MCF 10A (cell line): Measurements from ENCODE around the gene ZNF385A. TPM values are rescaled to one million over a fixed set of nuclear protein-coding genes. Genes with fewer than 3 reads are reported as not detected.
A peak's percentile ranks its signal among the peaks of the same experiment; 100 is the strongest.

ENCODE experiments used
- BruUV-seq: library from RNA; stranded (reverse); fragments of 400-500 nt; replicated peaks from 2 replicates; lab custom pipeline; 2021; lab: Mats Ljungman, UMichigan
- CTCF ChIA-PET: fragments of 300-600 bp; sonication (Branson Sonifier 250); formaldehyde crosslinking; extraction: SDS; loops from one replicate; lab custom pipeline; 2021; ENCODE audit warnings: antibody characterized with exemption, inconsistent platforms; lab: Yijun Ruan, JAX
- POLR2A ChIA-PET: fragments of 300-600, 350-650 bp; sonication (Branson Sonifier 250); formaldehyde crosslinking; extraction: SDS; loops from one replicate; lab custom pipeline; 2020; ENCODE audit warnings: antibody characterized with exemption, inconsistent platforms; lab: Yijun Ruan, JAX
- DNase-seq: peaks from one replicate; pipeline ENCODE4 v3.0.0-alpha.2; 2018; ENCODE audit not compliant: unreplicated experiment
- H3K27ac Mint-ChIP-seq: one replicate; pipeline ENCODE4 v1.8.0; 2022; ENCODE audit warnings: mild to moderate bottlenecking, low read depth, mixed read lengths; ENCODE audit not compliant: unreplicated experiment
- H3K27me3 Mint-ChIP-seq: one replicate; pipeline ENCODE4 v1.8.0; 2022; ENCODE audit warnings: mixed read lengths; ENCODE audit not compliant: insufficient read depth, unreplicated experiment
- H3K36me3 Mint-ChIP-seq: one replicate; pipeline ENCODE4 v1.8.0; 2022; ENCODE audit warnings: mild to moderate bottlenecking, moderate library complexity, mixed read lengths; ENCODE audit not compliant: insufficient read depth, unreplicated experiment
- H3K4me1 Mint-ChIP-seq: one replicate; pipeline ENCODE4 v1.8.0; 2022; ENCODE audit warnings: mixed read lengths; ENCODE audit not compliant: insufficient read depth, unreplicated experiment
- H3K4me3 Mint-ChIP-seq: one replicate; pipeline ENCODE4 v1.8.0; 2022; ENCODE audit warnings: mild to moderate bottlenecking, moderate library complexity, mixed read lengths; ENCODE audit not compliant: unreplicated experiment
- H3K9me3 Mint-ChIP-seq: one replicate; pipeline ENCODE4 v1.8.0; 2022; ENCODE audit warnings: mixed read lengths; ENCODE audit not compliant: unreplicated experiment
- CTCF ChIP-seq: fragments of 200-600 bp; IDR thresholded peaks from one replicate; pipeline ENCODE4 v1.8.0; 2022; ENCODE audit warnings: antibody characterized with exemption, mild to moderate bottlenecking; ENCODE audit not compliant: unreplicated experiment
- intact Hi-C: fragments of 100-400 bp; cut with micrococcal nuclease; formaldehyde crosslinking; loops from 2 replicates; pipeline ENCODE4 v1.14.1; 2022
- total RNA-seq: library from RNA; stranded (reverse); gene quantifications from 2 replicates; pipeline ENCODE4 v1.2.3, GENCODE V29; 2022

The ZNF385A gene
- total RNA-seq, 1 experiment from 2014 or later: 8.3 TPM

GRCh38 chr12:54360717-54361456 lies 23.6 kb downstream of the ZNF385A start:
- Mint-ChIP-seq H3K27me3 (no peaks in the 10 kb centered on the region), H3K4me3 (no peak overlapping the region), H3K9me3 (no peaks in the 10 kb centered on the region), H3K4me1 (peaks cover 21% of the 10 kb centered on the region), H3K36me3 (no peaks in the 10 kb centered on the region), H3K27ac (peak overlapping the region; percentile 70)
- peak; percentile 96 for TF ChIP-seq CTCF
- BruUV-seq: no TSS peak
- peak; percentile 87 for DNase-seq
- intact Hi-C loops: loop anchor here (1.0 to 10.0 kb wide), 5 partner anchors 24 to 356 kb away; partner anchors contain the start of genes HOXC8 and HOXC9
- ChIA-PET CTCF (interaction anchor here (0.6 to 6.1 kb wide), 41 partner anchors 10 to 329 kb away, joined by 3 to 57 read pairs (median 4); partner anchors contain the start of genes CBX5 and COPZ1), POLR2A (interaction anchor here (0.7 to 2.8 kb wide), 7 partner anchors 81 to 144 kb away, joined by 3 to 8 read pairs (median 4); partner anchors contain the start of genes CBX5 and HNRNPA1)

GRCh38 chr12:54359762-54360351 lies 24.7 kb downstream of the ZNF385A start:
- no peak overlapping the region for H3K4me3 Mint-ChIP-seq
- intact Hi-C loops: loop anchor here (1.0 to 10.0 kb wide), 4 partner anchors 23 to 355 kb away; partner anchors contain the start of genes HOXC8 and HOXC9
- H3K9me3 Mint-ChIP-seq: no peaks in the 10 kb centered on the region
- H3K27ac Mint-ChIP-seq: no peak overlapping the region
- BruUV-seq: no TSS peak
- H3K4me1 Mint-ChIP-seq: peaks cover 23% of the 10 kb centered on the region
- POLR2A ChIA-PET: interaction anchor here (0.7 to 2.8 kb wide), 22 partner anchors 10 to 360 kb away, joined by 3 to 47 read pairs (median 5); partner anchors contain the start of genes CBX5, COPZ1, HNRNPA1 and HOXC9
- no peak for TF ChIP-seq CTCF
- H3K36me3 Mint-ChIP-seq: no peaks in the 10 kb centered on the region
- CTCF ChIA-PET: interaction anchor here (0.6 to 6.1 kb wide), 33 partner anchors 9 to 1696 kb away, joined by 3 to 57 read pairs (median 4); partner anchors contain the start of gene COPZ1
- DNase-seq: no peak
- H3K27me3 Mint-ChIP-seq: no peaks in the 10 kb centered on the region

- Mint-ChIP-seq H3K27me3 (no peaks in the 10 kb centered on the region), H3K36me3 (no peaks in the 10 kb centered on the region), H3K27ac (no peak overlapping the region), H3K4me3 (no peak overlapping the region), H3K4me1 (peaks cover 23% of the 10 kb centered on the region), H3K9me3 (no peaks in the 10 kb centered on the region)
- no peak for TF ChIP-seq CTCF
- intact Hi-C loops: no loop called here
- TSS peak; percentile 88 for BruUV-seq
- CTCF ChIA-PET: interaction anchor here (0.6 to 6.1 kb wide), 20 partner anchors 9 to 1769 kb away, joined by 3 to 57 read pairs (median 5); partner anchors contain the start of genes COPZ1 and ESYT1
- DNase-seq: peak; percentile 99
- POLR2A ChIA-PET: interaction anchor here (0.6 to 2.8 kb wide), 31 partner anchors 9 to 359 kb away, joined by 3 to 47 read pairs (median 4); partner anchors contain the start of genes CBX5, COPZ1, HNRNPA1 and HOXC8
Measured at GRCh38 chr12:54358945-54359761, 25.4 kb downstream of the ZNF385A start.
